WERI-Rb-1 (cell line): ENCODE results near the gene STEAP1B.

Experiments used
- DNase-seq: peaks from one replicate; pipeline ENCODE4 v3.0.0-alpha.2; 2020
- H3K27ac ChIP-seq: fragments of 250-450 bp; sonication (Bioruptor Pico); 2 replicates; pipeline ENCODE4 v1.5.1; 2020; ENCODE audit warnings: mild to moderate bottlenecking, moderate library complexity
- H3K27me3 ChIP-seq: fragments of 250-450 bp; sonication (Bioruptor Pico); 2 replicates; pipeline ENCODE4 v1.5.1; 2021; ENCODE audit warnings: mild to moderate bottlenecking, low read depth, moderate library complexity; ENCODE audit not compliant: insufficient read depth, severe bottlenecking
- H3K36me3 ChIP-seq: fragments of 250-450 bp; sonication (Bioruptor Pico); 2 replicates; pipeline ENCODE4 v1.5.1; 2020; ENCODE audit warnings: mild to moderate bottlenecking, moderate library complexity
- H3K4me3 ChIP-seq: 2 replicates; pipeline ENCODE4 v1.5.1; 2011; ENCODE audit warnings: low read depth, mild to moderate bottlenecking, control low read depth, low read length
- H3K9me3 ChIP-seq: fragments of 250-450 bp; sonication (Bioruptor Pico); 2 replicates; pipeline ENCODE4 v1.5.1; 2021; ENCODE audit warnings: mild to moderate bottlenecking, moderate library complexity; ENCODE audit not compliant: severe bottlenecking
- TF ChIP-seq, protein P1 (sequence below): IDR thresholded peaks from 2 replicates; pipeline ENCODE4 v1.5.1; 2011; ENCODE audit warnings: low read depth, mild to moderate bottlenecking, control low read depth, inconsistent platforms, low read length

Gene STEAP1B

DNA sequence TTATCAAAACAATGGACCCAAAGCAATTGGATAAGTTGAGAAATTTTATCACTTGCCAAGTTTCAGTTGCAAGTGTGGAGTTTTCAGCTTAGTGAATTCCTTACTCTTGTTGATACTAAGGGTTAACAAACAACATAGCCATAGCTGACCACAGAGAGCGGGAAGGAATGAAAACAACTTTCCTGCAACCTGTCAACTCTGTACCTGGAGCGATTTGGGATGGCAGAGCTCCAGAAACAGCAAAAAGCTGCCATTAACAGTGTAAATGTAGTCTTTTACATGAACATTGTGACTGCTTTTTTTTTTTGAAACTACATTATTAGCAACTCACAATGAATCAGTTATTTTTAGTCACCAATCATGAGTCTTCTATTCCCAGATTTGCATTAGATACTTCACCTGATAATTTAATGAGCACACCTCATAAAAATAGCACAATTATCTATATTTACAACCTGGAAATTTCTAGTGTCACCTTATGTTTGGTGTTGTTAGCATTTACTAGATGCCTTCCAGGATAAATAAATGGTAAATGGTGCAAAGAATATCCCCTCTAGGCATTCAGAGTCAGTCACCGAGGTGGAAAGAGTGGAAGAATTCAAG is 95.5 kb downstream of the STEAP1B start:
- Histone ChIP-seq H3K27me3 (no peaks in the 10 kb centered on the region), H3K9me3 (no peaks in the 10 kb centered on the region), H3K27ac (no peak overlapping the region), H3K4me3 (no peak overlapping the region), H3K36me3 (no peaks in the 10 kb centered on the region)
- TF ChIP-seq, protein P1, sequence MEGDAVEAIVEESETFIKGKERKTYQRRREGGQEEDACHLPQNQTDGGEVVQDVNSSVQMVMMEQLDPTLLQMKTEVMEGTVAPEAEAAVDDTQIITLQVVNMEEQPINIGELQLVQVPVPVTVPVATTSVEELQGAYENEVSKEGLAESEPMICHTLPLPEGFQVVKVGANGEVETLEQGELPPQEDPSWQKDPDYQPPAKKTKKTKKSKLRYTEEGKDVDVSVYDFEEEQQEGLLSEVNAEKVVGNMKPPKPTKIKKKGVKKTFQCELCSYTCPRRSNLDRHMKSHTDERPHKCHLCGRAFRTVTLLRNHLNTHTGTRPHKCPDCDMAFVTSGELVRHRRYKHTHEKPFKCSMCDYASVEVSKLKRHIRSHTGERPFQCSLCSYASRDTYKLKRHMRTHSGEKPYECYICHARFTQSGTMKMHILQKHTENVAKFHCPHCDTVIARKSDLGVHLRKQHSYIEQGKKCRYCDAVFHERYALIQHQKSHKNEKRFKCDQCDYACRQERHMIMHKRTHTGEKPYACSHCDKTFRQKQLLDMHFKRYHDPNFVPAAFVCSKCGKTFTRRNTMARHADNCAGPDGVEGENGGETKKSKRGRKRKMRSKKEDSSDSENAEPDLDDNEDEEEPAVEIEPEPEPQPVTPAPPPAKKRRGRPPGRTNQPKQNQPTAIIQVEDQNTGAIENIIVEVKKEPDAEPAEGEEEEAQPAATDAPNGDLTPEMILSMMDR = no peak
- DNase-seq = no peak

DNA sequence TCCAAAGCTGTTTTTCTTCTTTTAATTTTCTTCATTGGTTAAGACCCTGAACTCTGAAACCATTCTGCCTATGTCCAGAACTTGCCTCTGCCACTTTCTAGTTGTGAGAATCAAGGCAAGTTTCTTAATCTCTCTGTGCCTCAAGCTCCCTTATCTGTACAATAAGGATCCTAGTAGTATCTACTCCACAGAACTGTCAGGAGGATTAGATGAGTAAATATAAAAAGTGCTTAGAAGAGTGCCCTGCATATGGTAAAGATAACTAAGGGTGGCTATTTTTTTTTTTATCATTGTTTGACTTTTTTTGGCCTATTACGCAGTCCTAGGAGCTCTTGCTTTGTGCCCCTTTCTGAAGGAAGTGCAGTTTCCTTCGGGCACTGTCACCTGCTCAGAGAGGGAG is 96.6 kb downstream of the STEAP1B start:
- Histone ChIP-seq H3K4me3 (no peak overlapping the region), H3K9me3 (no peaks in the 10 kb centered on the region), H3K36me3 (no peaks in the 10 kb centered on the region), H3K27me3 (no peaks in the 10 kb centered on the region), H3K27ac (no peak overlapping the region)
- no peak for DNase-seq
- TF ChIP-seq, protein P1 = no peak

DNA sequence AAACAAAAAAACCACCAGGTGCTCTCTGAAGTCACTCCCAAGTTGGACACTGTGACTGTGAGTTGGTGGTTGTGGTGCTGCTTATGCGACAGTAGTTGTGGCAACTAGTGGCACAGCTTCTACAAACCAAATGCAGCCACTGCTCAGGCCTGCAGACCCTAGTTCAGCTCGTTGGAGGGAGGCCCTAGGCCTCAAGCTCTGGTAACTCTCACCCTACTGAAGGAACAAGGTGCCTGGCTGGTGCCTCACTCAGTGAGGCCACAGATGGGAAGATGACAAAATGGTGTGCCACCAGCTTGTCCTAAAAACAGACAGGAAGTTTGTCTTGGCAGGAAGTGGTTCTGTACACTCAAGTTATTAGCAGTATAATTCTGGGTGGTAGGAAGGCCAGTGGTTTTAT is 97.7 kb downstream of the STEAP1B start:
- DNase-seq = no peak
- H3K27me3 ChIP-seq = no peaks in the 10 kb centered on the region
- H3K27ac ChIP-seq = no peak overlapping the region
- no peak overlapping the region for H3K4me3 ChIP-seq
- H3K9me3 ChIP-seq = no peaks in the 10 kb centered on the region
- no peaks in the 10 kb centered on the region for H3K36me3 ChIP-seq
- TF ChIP-seq, protein P1 = no peak

DNA sequence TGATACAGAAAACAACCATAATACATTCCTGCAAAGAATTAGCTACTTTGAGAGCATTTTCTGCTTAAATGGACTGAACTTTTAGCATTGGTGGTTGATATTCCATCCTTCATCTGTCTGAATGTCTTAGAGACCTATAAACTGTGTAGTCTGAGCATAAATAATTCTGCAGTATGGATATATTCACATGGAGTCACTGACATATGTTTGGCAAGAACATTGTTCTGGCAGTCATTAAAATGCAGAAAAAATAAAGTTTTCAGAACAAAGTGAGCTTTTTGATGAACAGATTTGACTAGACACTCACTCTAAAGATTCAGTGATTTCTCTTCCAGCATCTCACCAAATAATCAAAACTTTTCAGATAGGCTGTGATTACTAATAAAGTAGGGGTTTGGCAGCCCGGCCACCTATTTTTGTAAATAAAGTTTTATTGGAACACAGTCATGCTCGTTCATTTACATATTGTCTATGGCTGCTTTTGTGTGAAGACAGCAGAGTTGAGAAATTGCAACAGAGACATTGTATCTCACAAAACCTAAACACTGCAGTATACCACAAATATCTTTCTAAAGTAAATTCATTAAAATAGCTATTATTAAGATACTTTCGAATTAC is 98.9 kb downstream of the STEAP1B start:
- no peak overlapping the region for H3K4me3 ChIP-seq
- H3K36me3 ChIP-seq = no peaks in the 10 kb centered on the region
- no peak overlapping the region for H3K27ac ChIP-seq
- H3K9me3 ChIP-seq = no peaks in the 10 kb centered on the region
- DNase-seq = no peak
- H3K27me3 ChIP-seq = no peaks in the 10 kb centered on the region
- TF ChIP-seq, protein P1 = no peak

DNA sequence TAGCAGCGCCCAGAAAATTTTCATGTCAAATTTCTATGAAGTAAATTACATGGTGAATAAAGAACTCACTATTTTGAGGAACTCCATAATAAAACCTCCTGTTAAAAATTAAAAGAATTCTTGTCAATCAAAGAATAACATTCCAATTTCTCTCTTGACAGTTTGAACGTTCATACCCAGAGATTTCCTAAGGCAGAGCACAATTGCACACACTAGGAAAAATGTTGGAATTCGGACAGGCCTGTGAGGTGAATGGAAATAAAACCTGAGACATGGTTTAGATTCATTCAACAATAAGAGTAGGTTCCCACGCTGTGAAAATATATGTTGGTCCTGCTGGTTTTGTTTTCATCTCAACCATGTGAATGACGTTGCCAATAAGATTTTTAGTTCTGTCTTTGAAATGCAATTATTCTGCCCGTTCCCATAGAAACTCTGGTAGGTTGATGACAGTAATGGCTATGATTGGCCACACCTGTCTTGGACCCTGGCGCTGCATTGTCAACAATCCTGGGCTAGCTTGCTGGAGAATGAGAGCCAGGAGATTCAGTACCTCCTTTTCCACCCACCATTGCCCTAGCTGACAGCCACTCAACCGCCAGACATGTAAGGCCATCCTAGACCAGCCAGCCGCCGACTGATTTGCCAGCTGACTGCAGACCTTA is 99.7 kb downstream of the STEAP1B start:
- no peaks in the 10 kb centered on the region for H3K36me3 ChIP-seq
- DNase-seq = no peak
- no peaks in the 10 kb centered on the region for H3K27me3 ChIP-seq
- H3K27ac ChIP-seq = no peak overlapping the region
- H3K4me3 ChIP-seq = no peak overlapping the region
- TF ChIP-seq, protein P1 = no peak
- no peaks in the 10 kb centered on the region for H3K9me3 ChIP-seq
